Common myeloid progenitor, CD34-positive (primary cell): ENCODE results near the gene DLGAP5.
A peak's percentile ranks its signal among the peaks of the same experiment; 100 is the strongest.

Experiments
- CTCF ChIA-PET: fragments of 350-600 bp; sonication (Branson Sonifier 250); formaldehyde crosslinking; loops from one replicate; lab custom pipeline; 2021; ENCODE audit warnings: antibody characterized with exemption; lab: Charles Lee
- POLR2A ChIA-PET: fragments of 350-600 bp; sonication (Branson Sonifier 250); formaldehyde crosslinking; loops from one replicate; lab custom pipeline; 2021; ENCODE audit warnings: antibody characterized with exemption; lab: Charles Lee
- DNase-seq, 3 donors: peaks; one replicate each; pipeline versions ENCODE4 v3.0.0 to v3.0.0-alpha.2; 2013
- H3K27ac ChIP-seq, 2 experiments: 1 replicate in 1 of 2; 2 replicates in 1 of 2; pipeline ENCODE4 v1.7.0; 2013; ENCODE audit warnings: inconsistent platforms in 2 of 2, low read length in 2 of 2, mild to moderate bottlenecking in 2 of 2, low read depth in 1 of 2, moderate library complexity in 1 of 2; ENCODE audit not compliant: severe bottlenecking in 2 of 2, insufficient read depth in 1 of 2, poor library complexity in 1 of 2
- H3K27me3 ChIP-seq, 5 experiments: replicated peaks in 2 of 5; 1 replicate in 3 of 5; 2 replicates in 2 of 5; pipeline versions ENCODE4 v1.6.1 to v1.7.0; 2013; ENCODE audit warnings: low read length in 4 of 5, mild to moderate bottlenecking in 2 of 5, moderate library complexity in 2 of 5, inconsistent platforms in 1 of 5; ENCODE audit not compliant: insufficient read depth in 5 of 5, control insufficient read depth in 4 of 5
- H3K36me3 ChIP-seq, 4 experiments: 1 replicate in 2 of 4; 2 replicates in 2 of 4; pipeline versions ENCODE4 v1.6.1 to v1.7.0; 2013; ENCODE audit warnings: low read length in 3 of 4, control low read depth in 1 of 4, mild to moderate bottlenecking in 1 of 4; ENCODE audit not compliant: control insufficient read depth in 4 of 4, insufficient read depth in 4 of 4
- H3K4me1 ChIP-seq, 4 experiments: 1 replicate in 3 of 4; 2 replicates in 1 of 4; pipeline versions ENCODE4 v1.6.1 to v1.7.1; 2013; ENCODE audit warnings: low read length in 3 of 4, mild to moderate bottlenecking in 3 of 4, control low read depth in 1 of 4, inconsistent platforms in 1 of 4, moderate library complexity in 1 of 4; ENCODE audit not compliant: control insufficient read depth in 4 of 4, insufficient read depth in 4 of 4; ENCODE audit errors: control extremely low read depth in 1 of 4
- H3K4me3 ChIP-seq, 7 experiments: 1 replicate in 4 of 7; 2 replicates in 3 of 7; pipeline versions ENCODE4 v1.5.1 to v1.7.0; 2013; ENCODE audit warnings: mild to moderate bottlenecking in 7 of 7, low read length in 6 of 7, moderate library complexity in 6 of 7, inconsistent platforms in 2 of 7, low read depth in 2 of 7, control low read depth in 1 of 7; ENCODE audit not compliant: insufficient read depth in 4 of 7, control insufficient read depth in 1 of 7; ENCODE audit errors: extremely low read depth in 1 of 7
- H3K9me3 ChIP-seq, 5 experiments: 1 replicate in 4 of 5; 2 replicates in 1 of 5; pipeline versions ENCODE4 v1.6.1 to v1.7.1; 2013; ENCODE audit warnings: low read length in 4 of 5, mild to moderate bottlenecking in 2 of 5, inconsistent platforms in 1 of 5, low read depth in 1 of 5, moderate library complexity in 1 of 5; ENCODE audit not compliant: control insufficient read depth in 4 of 5, insufficient read depth in 2 of 5; ENCODE audit errors: control extremely low read depth in 1 of 5
- WGBS: methylation state at CpG from one replicate; pipeline ENCODE4 v1.1.5; 2013; ENCODE audit not compliant: insufficient coverage; 5-methylcytosine and 5-hydroxymethylcytosine counted together

Gene DLGAP5

DNA sequence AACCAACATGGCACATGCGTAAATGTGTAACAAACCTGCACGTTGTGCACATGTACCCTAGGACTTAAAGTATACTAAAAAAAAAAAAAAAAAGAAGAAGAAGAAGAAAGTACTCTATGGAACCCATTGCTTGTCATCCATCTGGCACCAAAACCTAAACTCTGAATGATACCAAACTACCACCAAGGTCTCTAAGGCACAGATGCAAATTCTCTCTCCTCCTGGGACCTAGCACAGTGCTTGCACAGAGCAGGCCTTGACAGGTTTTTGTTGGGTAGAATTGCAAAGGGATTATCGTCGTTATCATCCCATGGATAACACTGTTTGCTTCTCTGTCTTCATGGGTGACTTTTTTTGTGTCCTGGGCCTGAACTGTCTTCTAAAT is 75.5 kb downstream of the DLGAP5 start:
- H3K9me3 ChIP-seq, result no peaks in the 10 kb centered on the region
- DNase-seq, result no peak
- H3K4me3 ChIP-seq, result no peak overlapping the region
- H3K27me3 ChIP-seq, result no peaks in the 10 kb centered on the region
- ChIA-PET POLR2A (no interaction called here), CTCF (interaction anchor here (1.0 kb wide), 1 partner anchor 24 kb away, joined by 3 read pairs; no protein-coding TSS in a partner anchor)
- peaks cover 0 to 19% (median under 1%) of the 10 kb centered on the region in 4 experiments for H3K4me1 ChIP-seq
- WGBS, result 90% methylated on average over 4 of the region's 4 CpGs
- H3K27ac ChIP-seq, result no peak overlapping the region
- no peaks in the 10 kb centered on the region for H3K36me3 ChIP-seq

- DNase-seq, result no peak
- Histone ChIP-seq H3K27me3 (no peaks in the 10 kb centered on the region), H3K4me3 (no peak overlapping the region), H3K4me1 (peaks cover 0 to 19% (median under 1%) of the 10 kb centered on the region in 4 experiments), H3K36me3 (no peaks in the 10 kb centered on the region), H3K27ac (no peak overlapping the region), H3K9me3 (no peaks in the 10 kb centered on the region)
- CTCF ChIA-PET, result interaction anchor here (1.0 kb wide), 1 partner anchor 23 kb away, joined by 3 read pairs; no protein-coding TSS in a partner anchor
- POLR2A ChIA-PET, result no interaction called here
- WGBS, result no CpG with 5 or more reads among the region's 3 CpGs
These were observed 75.9 kb downstream of the DLGAP5 start for GRCh38 chr14:55115460-55115859.

- H3K4me1 ChIP-seq, result peaks cover 0 to 19% (median under 1%) of the 10 kb centered on the region in 4 experiments
- H3K27ac ChIP-seq, result no peak overlapping the region
- POLR2A ChIA-PET, result no interaction called here
- no peaks in the 10 kb centered on the region for H3K36me3 ChIP-seq
- no peak overlapping the region for H3K4me3 ChIP-seq
- H3K9me3 ChIP-seq, result no peaks in the 10 kb centered on the region
- 100% methylated on average over 1 of the region's 2 CpGs for WGBS
- H3K27me3 ChIP-seq, result no peaks in the 10 kb centered on the region
- CTCF ChIA-PET, result interaction anchor here (1.0 kb wide), 1 partner anchor 12 kb away, joined by 3 read pairs; no protein-coding TSS in a partner anchor
- DNase-seq, result no peak
These were observed 76.7 kb downstream of the DLGAP5 start for GRCh38 chr14:55114720-55115119.

- Histone ChIP-seq H3K4me1 (peaks cover 2 to 13% (median 8%) of the 10 kb centered on the region in 4 experiments), H3K4me3 (no peak overlapping the region), H3K9me3 (no peaks in the 10 kb centered on the region), H3K27ac (no peak overlapping the region), H3K27me3 (no peaks in the 10 kb centered on the region), H3K36me3 (no peaks in the 10 kb centered on the region)
- CTCF ChIA-PET, result interaction anchor here (1.2 kb wide), 1 partner anchor 10 kb away, joined by 4 read pairs; no protein-coding TSS in a partner anchor
- POLR2A ChIA-PET, result no interaction called here
- 98% methylated on average over 7 of the region's 10 CpGs for WGBS
- DNase-seq, result no peak
These were observed 80.2 kb downstream of the DLGAP5 start for GRCh38 chr14:55111122-55111708.

DNA sequence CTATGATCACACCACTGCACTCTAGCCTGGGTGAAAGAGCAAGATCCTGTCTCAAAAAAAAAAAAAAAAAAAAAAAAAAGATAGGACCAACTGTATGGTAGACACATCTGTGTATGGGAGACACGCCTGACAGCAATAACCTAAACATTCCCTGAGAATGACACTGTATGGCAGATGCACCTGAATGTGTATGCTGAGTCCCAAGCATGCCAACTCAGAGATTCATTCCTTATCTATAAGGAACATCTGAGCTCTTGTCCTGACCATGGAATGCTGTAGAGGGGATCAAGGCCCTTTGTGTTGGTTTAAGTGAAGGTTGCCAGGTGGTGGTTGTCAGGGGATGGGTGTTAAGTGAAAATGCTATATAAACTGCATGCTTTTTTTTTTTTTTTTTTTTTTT is 81.5 kb downstream of the DLGAP5 start:
- no peaks in the 10 kb centered on the region for H3K27me3 ChIP-seq
- ChIA-PET CTCF (no interaction called here), POLR2A (no interaction called here)
- H3K9me3 ChIP-seq, result no peaks in the 10 kb centered on the region
- 100% methylated on average over 1 of the region's 1 CpG for WGBS
- H3K4me1 ChIP-seq, result peaks cover 2 to 12% (median 7%) of the 10 kb centered on the region in 4 experiments
- H3K27ac ChIP-seq, result no peak overlapping the region
- peak in 1 of 3 donors; percentile 63 for DNase-seq
- H3K36me3 ChIP-seq, result no peaks in the 10 kb centered on the region
- H3K4me3 ChIP-seq, result no peak overlapping the region

DNA sequence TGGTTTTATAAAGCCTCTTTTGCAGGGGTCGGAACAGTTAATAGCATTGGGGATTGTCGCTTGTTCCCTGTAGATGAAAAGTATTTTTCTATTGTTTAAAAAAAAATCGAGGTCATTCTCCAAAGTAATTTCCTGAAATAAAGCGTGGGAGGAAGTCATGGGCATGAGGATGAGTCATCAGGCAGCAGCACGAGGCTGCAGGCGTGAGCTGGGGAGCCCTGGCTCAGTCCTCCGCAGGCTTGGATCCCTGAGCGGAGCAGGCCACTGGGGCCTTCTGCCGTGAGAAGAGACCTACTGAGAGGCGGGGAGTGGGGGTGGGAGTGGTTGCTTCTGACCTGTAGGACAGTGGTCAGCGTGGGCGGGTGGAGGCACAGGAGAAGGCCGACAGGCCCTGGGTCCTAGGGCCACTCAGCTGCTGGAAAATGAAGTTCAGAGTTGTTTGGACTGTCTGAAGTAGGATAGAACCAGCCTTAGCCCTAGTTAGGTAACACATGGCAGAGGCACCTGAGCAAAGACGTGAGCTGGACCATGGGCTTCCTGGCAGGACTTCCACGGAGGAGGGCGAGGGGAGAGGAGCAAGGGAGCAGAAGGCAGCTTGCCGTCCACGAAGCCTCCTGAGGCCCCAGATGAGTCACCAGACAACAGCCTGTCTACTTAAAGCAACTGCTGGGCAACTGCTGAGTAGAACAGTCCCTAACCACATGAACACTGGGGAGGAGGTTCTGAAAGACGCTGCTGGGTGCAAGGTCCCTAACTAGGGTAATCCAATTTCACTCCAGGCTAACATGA is 83.4 kb downstream of the DLGAP5 start:
- 72% methylated on average over 16 of the region's 19 CpGs for WGBS
- Histone ChIP-seq H3K27ac (no peak overlapping the region), H3K36me3 (no peaks in the 10 kb centered on the region), H3K27me3 (no peaks in the 10 kb centered on the region), H3K9me3 (peaks cover 0 to 8% (median 6%) of the 10 kb centered on the region in 5 experiments), H3K4me1 (peaks cover 10 to 24% (median 20%) of the 10 kb centered on the region in 4 experiments), H3K4me3 (no peak overlapping the region)
- peak; percentile 79 to 87 (median 80) for DNase-seq
- CTCF ChIA-PET, result interaction anchor here (0.9 to 1.6 kb wide), 3 partner anchors 14 to 30 kb away, joined by 3 to 6 read pairs (median 3); no protein-coding TSS in a partner anchor
- POLR2A ChIA-PET, result no interaction called here

DNA sequence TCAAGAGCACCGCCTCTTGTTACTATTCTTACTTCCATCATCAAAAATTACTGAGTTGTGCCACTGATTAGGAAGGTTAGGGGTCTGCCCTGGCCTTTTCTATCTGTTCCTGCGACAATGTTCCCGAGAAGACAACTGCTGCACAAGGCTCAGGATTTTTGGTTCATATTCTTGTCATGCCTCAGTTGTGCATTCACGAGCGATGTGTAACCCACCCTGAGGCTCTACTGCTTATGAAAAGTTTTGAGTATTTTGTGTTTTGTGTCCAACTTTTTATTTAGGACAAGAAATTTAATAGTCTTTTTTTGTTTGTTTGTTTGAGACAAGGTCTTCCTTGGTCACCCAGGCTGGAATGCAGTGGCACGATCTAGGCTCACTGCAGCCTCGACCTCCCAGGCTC is 85.4 kb downstream of the DLGAP5 start:
- H3K4me3 ChIP-seq, result no peak overlapping the region
- DNase-seq, result no peak
- H3K27me3 ChIP-seq, result no peaks in the 10 kb centered on the region
- ChIA-PET CTCF (interaction anchor here (1.6 kb wide), 2 partner anchors 12 to 26 kb away, joined by 3 to 6 read pairs; no protein-coding TSS in a partner anchor), POLR2A (no interaction called here)
- 100% methylated on average over 4 of the region's 7 CpGs for WGBS
- peaks cover 0 to 8% (median 6%) of the 10 kb centered on the region in 5 experiments for H3K9me3 ChIP-seq
- no peak overlapping the region for H3K27ac ChIP-seq
- H3K4me1 ChIP-seq, result peaks cover 17 to 42% (median 34%) of the 10 kb centered on the region in 4 experiments
- H3K36me3 ChIP-seq, result no peaks in the 10 kb centered on the region
